Measurements from ENCODE around the gene ZNF595. TPM values are rescaled to one million over a fixed set of nuclear protein-coding genes. Genes with fewer than 3 reads are reported as not detected.
"Not testable (repeated sequence)": the region's sequence is repeated elsewhere in the genome, so short reads cannot be mapped to it uniquely, and the experiment has no call there.

ZNF595 gene
- 28.7 TPM for total RNA-seq

DNA sequence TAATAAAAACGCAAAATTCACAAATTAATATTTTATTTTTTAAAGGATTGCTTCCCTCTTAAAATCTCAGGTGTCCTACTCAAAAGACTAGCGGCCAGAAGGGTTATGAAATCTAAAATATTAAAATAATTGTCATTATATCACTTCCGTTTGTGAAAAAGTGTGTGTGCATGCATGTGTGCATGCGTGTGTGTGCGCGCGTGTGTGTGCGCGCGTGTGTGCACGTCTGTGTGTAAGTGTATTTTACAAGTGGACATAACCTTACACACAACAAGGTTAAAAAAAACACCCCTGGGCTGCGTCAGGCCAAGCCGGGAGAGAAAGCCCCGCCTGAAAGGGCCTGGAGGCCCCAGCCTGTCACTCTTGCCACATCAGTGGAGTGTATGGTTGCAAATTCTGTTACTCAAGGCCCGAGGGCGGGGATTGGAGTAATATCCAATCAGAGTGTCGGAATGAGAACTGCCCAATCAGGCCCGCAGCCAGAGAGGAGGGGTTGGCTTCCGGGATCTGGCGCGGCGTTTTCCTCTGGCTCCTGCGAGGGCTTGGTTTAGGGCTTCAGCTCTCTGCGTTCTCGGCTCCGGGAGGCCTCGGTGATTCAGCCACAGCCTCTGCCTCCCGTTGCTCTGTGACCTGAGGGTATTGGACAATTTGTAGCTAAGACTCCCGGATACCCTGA is at the start of gene ZNF595:
ZNF595 (plus strand) TSS at position 518 of the 676 bp plus-strand sequence. CDS start 168 bp downstream, outside the sequence.
- DNase-seq, result not testable (repeated sequence)

DNA sequence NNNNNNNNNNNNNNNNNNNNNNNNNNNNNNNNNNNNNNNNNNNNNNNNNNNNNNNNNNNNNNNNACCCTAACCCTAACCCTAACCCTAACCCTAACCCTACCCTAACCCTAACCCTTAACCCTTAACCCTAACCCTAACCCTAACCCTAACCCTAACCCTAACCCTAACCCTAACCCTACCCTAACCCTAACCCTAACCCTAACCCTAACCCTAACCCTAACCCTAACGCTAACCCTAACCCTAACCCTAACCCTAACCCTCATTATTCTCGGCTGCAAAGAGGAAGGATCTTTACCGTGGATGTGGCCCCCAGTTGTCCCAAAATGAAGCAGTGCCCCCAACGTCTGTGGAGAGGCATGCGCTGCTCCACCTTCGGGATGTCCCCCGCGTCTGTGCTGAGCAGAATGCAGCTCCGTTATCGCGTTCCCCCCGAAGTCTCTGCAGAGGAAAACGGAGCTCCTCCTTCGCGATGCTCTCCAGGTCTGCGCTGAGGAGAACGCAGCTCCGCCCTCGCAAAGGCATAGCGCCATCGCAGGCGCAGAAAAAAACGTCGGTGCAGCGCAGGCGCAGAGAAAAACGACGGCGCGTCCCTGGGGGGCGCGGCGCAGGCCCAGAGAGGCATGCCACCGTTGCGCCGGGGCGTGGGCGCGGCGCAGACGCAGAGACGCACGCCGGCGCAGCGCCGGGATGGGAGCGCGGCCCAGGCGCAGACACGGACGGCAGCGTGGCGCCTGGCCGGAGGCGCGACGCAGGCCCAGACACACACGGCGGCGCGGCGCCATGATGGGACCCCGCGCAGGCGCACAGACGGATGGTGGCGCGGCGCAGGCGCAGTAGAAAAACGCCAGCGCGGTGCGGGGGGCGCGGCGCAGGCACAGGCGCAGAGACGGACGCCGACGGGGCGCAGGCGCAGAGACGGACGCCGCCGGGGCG is 42.9 kb upstream of the ZNF595 start:
- not testable (repeated sequence) for DNase-seq

DNA sequence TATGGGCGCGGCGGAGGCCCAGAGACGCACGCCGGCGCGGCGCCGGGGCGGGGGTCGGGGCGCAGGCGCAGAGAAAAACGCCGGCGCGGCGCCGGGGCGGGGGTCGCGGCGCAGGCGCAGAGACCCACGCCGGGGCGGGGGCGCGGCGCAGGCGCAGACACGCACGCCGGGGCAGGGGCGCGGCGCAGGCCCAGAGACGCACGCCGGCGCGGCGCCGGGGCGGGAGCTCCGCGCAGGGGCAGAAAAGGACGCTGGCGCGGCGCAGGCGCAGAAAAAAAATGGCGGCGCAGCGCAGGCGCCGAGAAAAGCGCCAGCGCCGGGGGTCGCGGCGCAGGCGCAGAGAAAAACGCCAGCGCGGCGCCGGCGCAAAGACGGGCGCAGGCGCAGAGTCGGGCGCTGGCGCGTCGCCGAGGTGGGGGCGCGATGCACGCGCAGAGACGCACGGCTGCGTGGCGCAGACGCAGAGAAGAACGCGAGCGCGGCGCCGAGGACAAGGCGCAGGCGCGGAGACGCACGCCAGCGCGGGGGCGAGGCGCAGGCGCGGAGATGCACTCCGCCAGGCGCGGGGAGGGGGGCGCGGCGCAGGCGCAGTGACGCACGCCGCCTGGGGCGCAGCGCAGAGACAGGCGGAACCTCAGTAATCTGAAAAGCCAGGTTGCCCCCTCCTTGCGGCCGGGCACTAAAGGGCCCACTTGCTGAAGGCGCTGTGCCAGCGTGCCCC is 41.9 kb upstream of the ZNF595 start:
- not testable (repeated sequence) for DNase-seq

DNA sequence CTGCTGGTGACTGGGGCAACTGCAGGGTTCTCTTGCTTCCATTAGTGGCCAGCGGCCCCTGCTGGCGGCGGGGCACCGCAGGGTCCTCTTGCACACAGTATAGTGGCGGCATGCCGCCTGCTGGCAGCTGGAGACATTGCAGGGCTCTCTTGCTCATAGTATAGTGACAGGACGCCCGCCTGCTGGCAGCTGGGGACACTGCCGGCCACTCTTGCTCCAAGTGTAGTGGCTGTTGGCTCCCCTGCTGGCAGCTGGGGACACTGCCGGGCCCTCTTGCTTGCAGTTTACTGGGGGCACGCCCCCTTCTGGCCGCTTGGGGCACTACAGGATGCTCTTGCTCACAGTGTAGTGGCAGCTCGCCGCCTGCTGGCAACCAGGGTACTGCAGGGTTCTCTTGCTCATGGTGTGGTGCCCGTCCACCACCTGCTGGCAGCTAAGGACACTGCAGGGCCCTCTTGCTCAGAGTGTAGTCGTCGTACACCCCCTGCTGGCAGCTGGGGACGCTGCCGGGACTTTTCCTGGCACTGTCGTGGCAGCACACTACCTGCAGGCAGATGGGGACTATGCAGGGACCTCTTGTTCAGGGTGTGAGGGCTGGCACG is 41.2 kb upstream of the ZNF595 start:
- DNase-seq, result not testable (repeated sequence)

DNA sequence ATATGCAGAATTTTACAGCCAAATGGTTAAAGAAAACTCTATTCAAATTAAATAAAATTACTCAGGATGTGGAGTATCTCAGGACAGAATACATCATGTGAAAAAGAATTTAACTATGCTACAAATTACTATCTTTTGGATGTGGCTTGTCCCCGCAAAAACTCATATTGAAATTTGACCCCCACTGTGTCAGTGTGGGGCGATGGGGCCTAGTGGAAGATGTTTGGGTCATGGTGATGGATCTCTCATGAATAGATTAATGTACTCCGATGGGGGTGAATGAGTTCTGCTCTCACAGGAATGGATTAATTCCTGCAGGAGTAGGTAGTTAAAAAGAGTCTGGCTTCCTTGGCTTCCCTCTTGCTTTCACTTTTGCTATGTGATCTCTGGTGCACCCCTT is 35.0 kb upstream of the ZNF595 start:
- not testable (repeated sequence) for DNase-seq

DNA sequence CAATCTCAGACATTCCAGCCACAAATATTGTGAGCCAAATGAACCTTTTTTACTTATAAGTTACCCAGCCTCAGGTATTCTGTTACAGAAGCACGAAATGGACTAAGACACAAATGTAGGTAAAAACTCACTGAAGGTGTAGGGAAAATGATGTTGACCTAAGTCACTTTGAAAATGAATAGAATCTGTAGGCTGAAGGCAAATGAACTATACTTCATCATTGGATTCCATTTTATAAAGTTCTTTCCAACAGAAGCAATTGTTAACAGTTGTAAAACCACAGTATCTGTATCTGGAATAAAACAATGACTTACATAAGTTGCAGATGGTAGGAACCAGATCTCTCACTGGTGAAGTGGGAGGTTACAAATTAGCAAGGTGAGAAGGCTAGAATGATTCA is 34.5 kb upstream of the ZNF595 start:
- not testable (repeated sequence) for DNase-seq

GRCh38 chr4:22882-23281 is 30.2 kb upstream of the ZNF595 start:
- not testable (repeated sequence) for DNase-seq

GRCh38 chr4:24359-24758 is 28.8 kb upstream of the ZNF595 start:
- not testable (repeated sequence) for DNase-seq

DNA sequence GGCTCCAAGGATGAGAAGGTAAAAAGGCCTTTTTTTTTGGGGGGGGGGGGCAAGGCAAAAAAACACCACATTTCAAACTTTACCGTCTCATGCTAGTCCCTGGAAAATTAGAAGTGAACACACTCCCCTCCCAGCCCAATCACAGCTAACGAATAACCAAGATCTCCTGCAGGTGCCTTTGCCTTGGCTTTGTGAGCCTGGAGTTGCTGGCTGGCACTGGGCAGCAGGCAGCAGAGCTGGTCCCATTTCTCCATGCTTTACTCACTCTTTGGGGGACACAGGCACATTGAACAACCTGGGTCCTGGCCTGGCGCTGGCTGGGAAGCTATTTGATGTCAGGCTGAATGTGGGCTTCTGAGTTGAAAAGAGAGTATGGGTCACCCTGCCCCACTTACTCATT is 25.6 kb upstream of the ZNF595 start:
- not testable (repeated sequence) for DNase-seq

GRCh38 chr4:28767-29542 is 24.2 kb upstream of the ZNF595 start:
- DNase-seq, result not testable (repeated sequence)

- DNase-seq, result not testable (repeated sequence)
Measured at GRCh38 chr4:33314-33713, 19.8 kb upstream of the ZNF595 start.

GRCh38 chr4:36559-37415 is 16.3 kb upstream of the ZNF595 start:
- DNase-seq, result not testable (repeated sequence)

GRCh38 chr4:38202-38601 is 14.9 kb upstream of the ZNF595 start:
- DNase-seq, result not testable (repeated sequence)

DNA sequence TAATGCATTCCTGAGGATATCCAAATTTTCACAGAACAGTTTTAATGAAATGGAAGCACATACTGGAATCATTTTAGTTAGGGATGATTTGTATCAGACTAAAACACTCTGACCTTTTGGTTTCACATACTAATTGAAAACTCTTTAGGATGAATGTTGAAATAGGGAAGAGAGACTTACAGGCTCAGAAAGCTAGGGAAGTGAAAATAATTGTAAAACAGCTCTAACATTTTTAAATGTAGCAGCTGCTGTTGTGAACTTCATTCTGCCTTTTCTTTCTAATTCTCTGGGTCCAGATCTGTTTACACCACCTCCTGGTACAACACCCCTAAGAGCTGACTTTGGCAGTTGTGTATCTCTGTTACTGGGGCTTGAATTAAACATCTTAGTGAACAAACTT is 9.7 kb upstream of the ZNF595 start:
- not testable (repeated sequence) for DNase-seq

DNA sequence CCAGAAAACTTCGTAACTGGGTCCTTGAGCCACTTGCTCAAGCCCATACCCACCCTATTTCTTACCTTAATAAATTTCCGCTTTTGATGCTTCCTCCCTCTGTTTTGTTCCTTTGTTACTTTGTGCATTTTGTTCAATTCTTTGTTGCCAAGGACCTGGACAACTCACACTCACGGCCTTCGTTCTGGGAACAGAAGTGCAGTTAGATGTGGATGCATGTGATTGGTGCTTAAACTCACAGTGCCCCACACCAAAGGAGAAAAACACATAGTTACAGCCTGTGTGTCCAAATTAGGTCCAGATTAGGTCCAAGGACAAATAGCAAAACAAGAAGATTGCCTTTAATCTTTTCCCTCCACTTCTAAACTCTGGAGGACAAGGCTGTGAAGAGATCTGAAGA is 1.9 kb upstream of the ZNF595 start:
- DNase-seq, result not testable (repeated sequence)

- not testable (repeated sequence) for DNase-seq
Measured at GRCh38 chr4:51655-52277, 1.4 kb upstream of the ZNF595 start.

GRCh38 chr4:53521-53920 is 400 bp downstream of the ZNF595 start:
- DNase-seq, result not testable (repeated sequence)

GRCh38 chr4:64733-65132 is 11.6 kb downstream of the ZNF595 start:
- DNase-seq, result not testable (repeated sequence)

DNA sequence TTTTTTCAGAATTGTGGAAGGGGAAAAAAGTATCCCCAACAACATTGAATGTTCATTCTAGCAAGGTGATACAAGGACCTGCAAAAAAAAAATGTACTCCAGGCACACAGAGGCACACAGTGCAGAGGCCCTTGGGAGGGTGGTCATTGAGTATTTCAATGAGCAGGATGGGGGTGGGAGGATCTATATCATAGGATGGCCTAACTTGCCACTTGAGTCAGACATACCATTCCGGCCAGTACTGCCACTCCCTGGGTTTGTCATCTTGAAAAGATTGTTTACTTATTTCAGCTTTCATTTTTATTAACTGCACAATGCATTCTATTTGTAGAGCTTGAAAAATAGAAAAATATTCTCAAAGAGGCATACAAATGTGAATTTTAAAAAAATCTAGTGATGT is 18.7 kb downstream of the ZNF595 start:
- no peak for DNase-seq

GRCh38 chr4:85951-86350 is 32.8 kb downstream of the ZNF595 start:
- DNase-seq, result no peak

Data from skin of body (tissue), 2 donors.